ENCODE results near the gene ZNF91.
"Not testable (repeated sequence)": the region's sequence is repeated elsewhere in the genome, so short reads cannot be mapped to it uniquely, and the experiment has no call there.

Gene ZNF91

GRCh38 chr19:23394511-23394910 is 760 bp downstream of the ZNF91 start:
- DNase-seq, result no peak

GRCh38 chr19:23393121-23393520 is 2.1 kb downstream of the ZNF91 start:
- DNase-seq, result no peak

GRCh38 chr19:23391236-23391635 is 4.0 kb downstream of the ZNF91 start:
- DNase-seq, result no peak

- no peak for DNase-seq
These were observed 9.9 kb downstream of the ZNF91 start for GRCh38 chr19:23385404-23385803.

GRCh38 chr19:23384858-23385257 is 10.4 kb downstream of the ZNF91 start:
- DNase-seq, result no peak

- DNase-seq, result no peak
These were observed 11.1 kb downstream of the ZNF91 start for GRCh38 chr19:23384166-23384565.

- no peak for DNase-seq
These were observed 12.3 kb downstream of the ZNF91 start for GRCh38 chr19:23382955-23383354.

GRCh38 chr19:23381114-23381513 is 14.2 kb downstream of the ZNF91 start:
- no peak for DNase-seq

- DNase-seq, result not testable (repeated sequence)
These were observed 15.6 kb downstream of the ZNF91 start for GRCh38 chr19:23379671-23380070.

- no peak for DNase-seq
These were observed 16.3 kb downstream of the ZNF91 start for GRCh38 chr19:23378948-23379347.

- DNase-seq, result no peak
These were observed 18.0 kb downstream of the ZNF91 start for GRCh38 chr19:23377276-23377675.

- no peak for DNase-seq
These were observed 28.8 kb downstream of the ZNF91 start for GRCh38 chr19:23366437-23366836.

- DNase-seq, result not testable (repeated sequence)
These were observed 29.2 kb downstream of the ZNF91 start for GRCh38 chr19:23366031-23366430.

- DNase-seq, result no peak
These were observed 30.0 kb downstream of the ZNF91 start for GRCh38 chr19:23365222-23365621.

GRCh38 chr19:23361843-23362242 is 33.4 kb downstream of the ZNF91 start:
- DNase-seq, result not testable (repeated sequence)

GRCh38 chr19:23351806-23352205 is 43.5 kb downstream of the ZNF91 start:
- DNase-seq, result no peak

- DNase-seq, result no peak
These were observed 48.6 kb downstream of the ZNF91 start for GRCh38 chr19:23346696-23347095.

- no peak for DNase-seq
These were observed 49.4 kb downstream of the ZNF91 start for GRCh38 chr19:23345838-23346237.

GRCh38 chr19:23343434-23344010 is 51.7 kb downstream of the ZNF91 start:
- no peak for DNase-seq

- no peak for DNase-seq
These were observed 67.1 kb downstream of the ZNF91 start for GRCh38 chr19:23328211-23328610.

- no peak for DNase-seq
These were observed 73.2 kb downstream of the ZNF91 start for GRCh38 chr19:23321953-23322549.

GRCh38 chr19:23321403-23321802 is 73.9 kb downstream of the ZNF91 start:
- DNase-seq, result not testable (repeated sequence)

- DNase-seq, result not testable (repeated sequence)
These were observed 75.7 kb downstream of the ZNF91 start for GRCh38 chr19:23319571-23319970.

- not testable (repeated sequence) for DNase-seq
These were observed 76.3 kb downstream of the ZNF91 start for GRCh38 chr19:23318941-23319340.

GRCh38 chr19:23318143-23318542 is 77.1 kb downstream of the ZNF91 start:
- no peak for DNase-seq

Measured in T1000 (cell line).